Measurements from ENCODE around the gene CDC42EP5.
"Not testable (repeated sequence)": the region's sequence is repeated elsewhere in the genome, so short reads cannot be mapped to it uniquely, and the experiment has no call there.

Gene CDC42EP5

DNA sequence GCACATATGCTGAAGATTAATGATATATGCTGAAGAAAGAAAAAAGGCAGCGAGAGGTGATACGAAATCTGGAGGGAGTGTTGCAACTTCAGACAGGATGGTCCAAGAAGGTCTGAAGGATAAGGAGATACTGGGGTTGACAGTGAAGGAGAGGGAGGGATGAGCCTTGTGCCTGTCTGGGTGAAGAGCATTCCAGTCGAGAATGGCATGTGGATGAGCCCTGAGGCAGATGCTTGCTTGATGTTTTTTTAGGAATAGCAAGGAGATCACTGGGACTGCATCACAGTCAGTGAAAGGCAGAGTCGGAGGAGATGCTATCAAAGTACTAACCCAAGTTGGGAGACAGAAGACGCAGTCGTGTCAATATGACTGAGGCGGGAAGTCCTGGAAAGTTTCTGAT, 16.2 kb upstream of the CDC42EP5 start:
- no peak for DNase-seq

- DNase-seq = no peak
Measured at GRCh38 chr19:54485851-54486250, 12.8 kb upstream of the CDC42EP5 start.

DNA sequence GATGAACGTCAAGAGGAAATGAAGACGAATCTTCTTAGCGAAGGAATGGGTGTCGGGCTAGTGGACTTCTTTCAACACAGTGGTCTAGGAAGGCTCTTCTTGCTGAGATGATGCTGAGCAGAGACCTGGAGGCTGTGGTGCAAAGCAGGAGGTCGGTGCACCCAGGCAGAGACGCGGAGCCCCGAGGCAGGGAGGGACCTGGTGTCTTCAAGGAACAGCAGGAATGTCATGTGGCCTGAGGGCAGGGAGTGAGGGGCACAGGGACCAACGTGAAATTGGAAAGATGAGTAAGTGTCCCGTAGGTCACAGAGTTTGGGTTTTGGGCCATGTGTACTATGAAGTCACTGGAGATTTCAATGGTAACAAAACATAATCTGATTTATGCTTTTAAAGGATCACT, 11.4 kb upstream of the CDC42EP5 start:
- no peak for DNase-seq

- no peak for DNase-seq
Measured at GRCh38 chr19:54482889-54483288, 9.8 kb upstream of the CDC42EP5 start.

- peak; percentile 23 for DNase-seq
Measured at GRCh38 chr19:54481326-54481930, 8.3 kb upstream of the CDC42EP5 start.

DNA sequence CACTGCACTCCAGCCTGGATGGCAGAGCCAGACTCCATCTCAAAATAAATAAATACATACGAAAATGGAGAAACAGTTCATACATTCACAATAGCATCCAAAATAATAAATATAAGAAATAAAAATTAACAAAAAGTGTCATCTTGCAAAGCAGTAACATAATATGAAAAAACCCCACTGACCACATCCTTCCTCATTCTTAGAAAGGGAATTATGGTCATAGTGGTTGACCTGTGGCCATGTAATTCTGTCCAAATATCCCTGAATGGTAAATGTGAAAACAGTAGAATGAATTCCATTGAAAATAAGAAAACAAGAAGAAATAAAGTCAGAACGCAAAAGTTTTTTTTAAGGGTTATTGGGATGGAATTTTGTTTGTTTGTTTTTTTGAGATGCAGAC, 7.0 kb upstream of the CDC42EP5 start:
- DNase-seq = no peak

DNA sequence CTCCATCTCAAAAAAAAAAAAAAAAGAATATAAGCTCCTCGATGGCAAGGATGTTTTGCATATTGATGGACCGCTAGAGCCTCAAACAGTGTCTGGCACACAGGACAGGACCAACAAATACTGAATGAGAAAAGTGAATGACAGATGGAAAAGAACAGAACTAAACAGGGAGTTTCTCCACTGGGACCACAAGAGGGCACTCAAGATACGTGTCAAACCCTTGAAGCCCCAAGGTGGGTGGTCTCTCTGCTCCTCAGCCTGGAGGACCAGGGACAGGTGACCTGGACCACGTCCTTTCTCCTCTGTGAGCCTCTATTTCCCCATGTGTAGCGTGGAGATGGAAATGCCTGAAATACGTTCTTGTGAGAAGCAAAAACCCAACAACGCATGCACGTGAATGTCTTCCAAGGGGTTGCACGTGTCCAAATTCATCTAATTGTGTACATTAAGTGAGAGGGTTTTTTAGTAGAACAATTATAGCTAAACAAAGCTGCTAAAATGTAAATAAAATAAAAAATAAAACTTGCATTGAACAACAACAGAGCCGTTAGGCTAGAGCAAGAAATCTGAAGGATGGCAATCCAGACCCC, 5.7 kb upstream of the CDC42EP5 start:
- DNase-seq = no peak

DNA sequence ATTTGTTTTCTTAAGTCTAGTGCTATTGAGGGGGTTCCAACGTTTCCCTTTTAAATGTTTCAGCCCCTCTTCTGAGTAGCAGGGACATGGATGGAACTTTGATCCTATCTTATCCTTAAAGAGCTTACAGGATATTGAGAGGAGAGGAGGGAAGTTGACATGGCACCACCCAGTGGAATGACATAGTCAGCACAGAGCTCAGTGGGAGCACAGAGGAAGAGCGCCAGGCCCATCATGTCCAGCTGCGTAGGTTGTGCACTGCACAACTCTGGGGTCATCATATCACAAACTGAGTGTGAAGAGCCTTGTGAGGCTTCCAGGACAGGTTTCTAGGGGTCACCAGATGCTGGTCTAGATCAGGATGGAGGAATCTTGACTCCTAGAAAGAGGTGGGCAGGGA, 4.6 kb upstream of the CDC42EP5 start:
- no peak for DNase-seq

GRCh38 chr19:54475706-54476105, 2.6 kb upstream of the CDC42EP5 start:
- no peak for DNase-seq

- no peak for DNase-seq
Measured at GRCh38 chr19:54473892-54474372, 836 bp upstream of the CDC42EP5 start.

DNA sequence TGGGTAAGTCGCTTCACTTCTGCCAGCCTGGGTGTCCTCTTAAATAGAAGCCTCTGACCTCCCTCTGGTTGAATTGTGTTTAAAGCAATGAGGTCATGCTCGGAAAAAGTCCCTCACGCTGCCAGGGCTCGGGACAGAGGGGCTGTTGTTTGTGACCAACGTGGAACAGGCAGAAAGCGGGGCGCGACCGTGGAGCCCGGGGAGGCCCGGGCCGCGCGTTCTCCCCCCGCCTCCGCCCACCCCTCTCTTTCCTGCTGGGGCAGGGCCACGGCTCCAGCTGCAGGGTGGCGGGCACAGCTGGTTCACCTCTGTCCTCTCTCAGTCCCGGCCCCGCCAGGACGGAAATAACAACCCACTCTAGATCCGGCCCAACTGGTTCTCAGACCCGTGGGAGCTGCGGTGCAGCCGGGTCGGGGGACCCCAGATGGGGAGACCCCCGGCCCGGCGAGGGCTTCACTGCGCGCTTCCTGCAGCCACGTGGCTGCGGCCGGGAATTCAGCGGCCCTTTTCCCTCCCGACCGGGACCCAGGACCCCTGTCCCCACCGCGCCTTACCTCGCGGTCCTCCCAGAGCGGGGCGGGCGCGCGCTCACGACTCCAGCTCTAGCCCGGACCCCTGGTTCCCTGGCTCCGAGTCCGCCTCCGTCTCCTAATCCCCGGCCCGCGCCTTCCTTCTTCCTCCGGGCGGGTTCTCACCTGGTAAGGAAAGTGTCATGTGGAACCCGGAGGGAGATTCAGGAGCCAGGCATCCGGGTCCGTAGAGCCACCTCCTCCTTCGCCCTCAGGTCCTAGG, 1.9 kb downstream of the CDC42EP5 start:
- no peak for DNase-seq

- DNase-seq = no peak
Measured at GRCh38 chr19:54470276-54470887, 2.7 kb downstream of the CDC42EP5 start.

- DNase-seq = no peak
Measured at GRCh38 chr19:54469496-54469934, 3.6 kb downstream of the CDC42EP5 start.

DNA sequence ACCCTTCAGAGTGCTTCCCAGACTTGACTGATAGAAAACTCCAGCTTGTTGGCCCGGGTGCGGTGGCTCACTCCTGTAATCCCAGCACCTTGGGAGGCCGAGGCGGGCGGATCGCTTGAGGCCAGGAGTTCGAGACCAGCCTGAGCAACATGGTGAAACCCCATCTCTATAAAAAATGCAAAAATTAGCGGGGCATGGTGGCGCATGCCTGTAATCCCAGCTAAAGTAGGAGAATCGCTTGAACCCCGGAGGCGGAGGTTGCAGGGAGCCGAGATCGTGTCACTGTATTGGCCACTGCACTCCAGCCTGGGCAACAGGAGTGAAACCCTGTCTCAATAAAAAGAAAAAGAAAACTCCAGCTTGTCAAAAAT, 7.0 kb downstream of the CDC42EP5 start:
- DNase-seq = not testable (repeated sequence)

GRCh38 chr19:54465426-54466109, 7.5 kb downstream of the CDC42EP5 start:
- no peak for DNase-seq

DNA sequence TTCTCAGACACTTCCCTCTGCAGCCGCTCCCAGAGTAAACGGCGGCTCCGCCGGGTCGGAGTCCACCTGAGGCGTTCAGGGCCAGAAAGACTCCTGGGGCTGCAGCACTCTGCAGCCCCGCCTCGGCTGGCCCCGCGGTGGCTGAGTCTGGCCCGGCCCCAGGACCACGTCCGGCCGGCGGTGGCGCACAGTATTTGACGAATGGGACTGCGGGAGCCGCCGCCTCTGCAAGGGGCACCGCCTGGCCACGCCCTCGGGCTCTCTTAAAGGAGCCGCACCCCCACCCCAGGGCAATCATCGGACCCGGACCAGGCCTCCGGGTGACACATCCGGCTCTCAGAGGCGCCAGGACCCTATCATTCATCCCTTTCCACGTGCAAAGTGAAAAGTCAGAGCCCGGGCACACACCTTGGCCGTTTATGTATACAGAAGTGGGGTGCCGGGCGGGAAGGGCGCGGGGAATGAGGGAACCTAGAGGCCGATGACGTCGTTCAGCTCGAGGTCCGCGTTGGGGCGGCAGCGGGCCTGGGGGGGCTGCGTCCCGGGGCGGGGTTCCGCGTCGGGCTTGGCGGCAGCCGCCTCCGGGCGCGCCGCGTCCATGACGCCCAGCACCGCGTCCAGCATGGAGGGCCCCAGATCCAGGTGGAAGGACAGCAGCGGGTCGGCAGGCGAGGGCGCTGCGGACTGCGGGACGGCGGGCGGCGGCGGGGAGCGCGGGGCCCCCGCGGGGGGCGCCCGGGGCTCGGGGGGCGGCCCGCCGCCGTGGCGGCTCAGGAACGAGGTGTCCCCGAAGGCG, 8.3 kb downstream of the CDC42EP5 start:
- peak; percentile 93 for DNase-seq

DNA sequence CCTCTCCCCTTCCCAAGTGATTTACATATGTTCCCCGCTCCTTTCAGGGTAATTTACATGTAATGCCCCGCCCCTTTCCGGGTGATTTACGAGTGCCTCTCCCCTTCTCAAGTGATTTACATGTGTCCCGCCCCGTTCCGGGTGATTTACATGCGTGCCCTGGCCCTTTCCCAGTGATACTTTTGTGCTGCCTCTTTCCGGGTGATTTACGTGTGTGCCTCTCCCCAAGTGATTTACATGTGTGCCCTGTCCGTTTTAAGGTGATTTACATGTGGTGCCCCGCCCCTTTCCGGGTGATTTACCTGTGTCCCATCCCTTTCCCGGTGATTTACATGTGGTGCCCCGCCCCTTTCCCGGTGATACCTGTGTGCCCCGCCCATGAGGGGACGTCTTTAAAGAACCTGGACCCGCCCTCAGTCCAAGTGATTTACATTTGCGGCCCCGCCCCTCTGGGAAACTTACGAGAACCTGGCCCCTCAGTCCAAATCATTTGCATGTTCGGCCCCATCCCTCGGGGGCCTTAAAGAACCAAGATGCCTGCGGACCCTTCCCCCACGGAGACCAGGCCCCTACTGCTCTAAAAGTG, 9.0 kb downstream of the CDC42EP5 start:
- DNase-seq = peak; percentile 93

- DNase-seq = peak; percentile 97
Measured at GRCh38 chr19:54463531-54464043, 9.5 kb downstream of the CDC42EP5 start, which contains the start of gene LENG9. TSS of gene LENG9 (minus strand) at chr19:54463778. CDS start at chr19:54463526, 252 bp downstream.

DNA sequence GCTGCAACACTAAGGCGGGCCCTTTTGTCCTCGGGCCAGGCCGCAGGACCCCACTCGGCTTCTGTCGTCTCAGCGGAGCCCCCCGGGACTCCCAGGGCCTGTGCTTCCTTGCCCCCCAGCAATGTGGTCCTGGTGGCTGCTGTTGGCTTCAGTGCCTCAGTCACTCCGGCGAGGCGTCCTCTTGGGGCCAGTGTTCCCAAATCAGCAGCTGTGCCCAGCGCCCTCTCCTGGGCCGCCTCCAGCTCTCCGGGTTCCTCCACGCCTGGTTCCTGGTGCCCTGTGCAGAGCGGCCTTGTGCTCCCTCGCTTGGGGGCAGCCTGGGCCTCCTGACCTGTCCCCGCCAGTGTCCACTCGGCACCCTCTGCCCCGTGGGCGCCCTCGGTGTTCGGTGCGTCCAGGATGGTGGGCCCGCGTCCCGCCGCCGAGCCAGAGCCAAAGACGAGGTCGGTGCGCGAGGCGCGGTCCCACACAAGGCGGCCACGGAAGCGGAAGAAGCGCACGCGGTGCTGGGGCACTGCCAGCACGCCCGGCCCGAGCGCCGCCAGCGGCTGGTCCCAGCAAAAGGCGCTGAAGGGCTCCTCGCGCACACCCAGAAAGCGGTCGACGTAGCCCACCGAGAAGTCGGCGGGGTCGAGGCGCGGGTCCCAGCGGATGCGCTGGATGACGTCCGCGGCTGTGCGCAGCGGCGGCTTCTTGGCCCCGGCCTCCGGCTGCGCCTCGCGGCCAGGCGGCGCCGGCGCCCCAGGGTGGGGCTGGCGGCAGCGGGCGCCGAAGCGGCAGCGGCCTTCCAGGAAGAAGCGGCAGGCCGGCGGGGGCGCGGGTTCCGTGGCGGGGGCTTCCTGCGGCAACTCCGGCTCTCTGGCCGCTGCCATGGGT, 10.2 kb downstream of the CDC42EP5 start:
- peak; percentile 39 for DNase-seq

DNA sequence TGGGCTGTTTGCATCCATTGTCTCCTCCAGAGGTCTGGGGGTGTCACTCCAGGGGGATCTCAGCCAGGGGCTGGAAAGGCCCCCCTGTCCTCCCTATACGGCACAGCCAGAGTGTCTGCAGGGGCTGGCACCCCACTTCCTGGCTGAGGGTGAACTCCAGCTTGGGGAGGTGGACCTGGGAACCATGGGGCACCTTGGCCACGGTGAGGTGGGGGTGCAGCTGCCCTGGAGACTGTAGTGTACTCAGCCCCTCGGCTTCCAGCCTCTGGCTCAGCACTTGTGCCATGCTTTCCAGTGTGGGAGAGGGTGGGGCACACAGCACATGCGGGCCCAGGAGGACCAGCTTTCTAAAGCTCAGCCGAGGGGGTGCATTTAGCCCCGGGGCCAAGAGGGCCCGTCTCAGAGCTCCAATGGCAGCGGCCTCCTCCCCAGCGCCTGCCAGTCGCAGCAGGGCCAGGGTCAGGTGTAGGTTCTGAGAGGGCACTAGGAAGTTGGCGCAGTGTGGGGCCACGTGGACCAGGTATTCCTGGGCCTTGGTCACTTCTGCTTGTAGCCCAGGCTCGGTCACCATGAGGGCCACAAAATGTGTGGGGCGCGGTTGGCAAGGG, 10.9 kb downstream of the CDC42EP5 start:
- no peak for DNase-seq
